ENCODE data around the gene GTF2A2.
"Not testable (repeated sequence)": the region's sequence is repeated elsewhere in the genome, so short reads cannot be mapped to it uniquely, and the experiment has no call there.

GTF2A2 gene, protein sequence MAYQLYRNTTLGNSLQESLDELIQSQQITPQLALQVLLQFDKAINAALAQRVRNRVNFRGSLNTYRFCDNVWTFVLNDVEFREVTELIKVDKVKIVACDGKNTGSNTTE

GRCh38 chr15:59656897-59657634, at the start of gene GTF2A2:
GTF2A2 (minus strand) TSS chr15:59657515; CDS start chr15:59652277, 5,238 bp downstream.
- peak; percentile 85 to 92 (median 91) for DNase-seq (ENCODE audit: low read depth in 2 of 3, low spot score in 2 of 3)

- DNase-seq (ENCODE audit: low read depth in 2 of 3, low spot score in 2 of 3), result no peak
These were observed 46.9 kb upstream of the GTF2A2 start for GRCh38 chr15:59703979-59704796.

DNA sequence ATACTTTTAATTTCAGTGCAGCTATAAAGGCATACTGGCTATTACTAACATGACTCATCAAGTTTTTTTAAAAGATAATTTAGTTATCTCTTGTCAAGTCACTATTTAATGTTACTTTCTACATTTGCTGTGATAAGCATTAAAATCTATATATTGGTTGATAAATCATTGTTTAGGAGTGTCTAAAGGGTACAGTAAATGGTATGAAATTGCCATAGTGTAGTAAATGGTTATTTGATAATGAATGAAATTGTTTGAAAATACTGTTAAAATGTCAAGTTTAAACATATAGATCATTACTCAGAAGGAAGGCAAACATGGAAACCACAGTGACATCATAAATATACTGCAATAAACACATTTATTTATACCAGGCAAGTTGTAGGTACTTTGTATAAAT, 45.0 kb upstream of the GTF2A2 start:
- DNase-seq (ENCODE audit: low read depth in 2 of 3, low spot score in 2 of 3), result no peak

DNA sequence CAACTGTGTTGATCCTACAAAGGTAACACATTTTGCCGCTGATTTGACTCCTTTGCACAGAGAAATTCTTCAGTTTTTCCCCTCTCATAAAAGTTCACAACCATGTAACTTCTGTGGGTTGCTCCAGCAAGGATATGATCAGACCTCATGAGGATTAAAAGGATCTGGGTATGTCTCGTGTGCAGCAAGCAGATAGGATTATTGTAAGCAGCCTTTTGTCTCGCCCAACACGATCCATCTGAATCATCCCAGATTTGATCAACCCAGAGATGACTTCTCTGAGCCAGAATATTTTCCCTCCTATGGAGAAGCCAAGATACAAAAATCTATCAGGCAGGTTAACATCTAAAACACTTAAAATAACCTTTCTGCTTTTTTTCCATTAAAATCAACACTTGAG, 44.6 kb upstream of the GTF2A2 start:
- DNase-seq (ENCODE audit: low read depth in 2 of 3, low spot score in 2 of 3), result no peak

- no peak for DNase-seq (ENCODE audit: low read depth in 2 of 3, low spot score in 2 of 3)
These were observed 42.6 kb upstream of the GTF2A2 start for GRCh38 chr15:59699810-59700431.

DNA sequence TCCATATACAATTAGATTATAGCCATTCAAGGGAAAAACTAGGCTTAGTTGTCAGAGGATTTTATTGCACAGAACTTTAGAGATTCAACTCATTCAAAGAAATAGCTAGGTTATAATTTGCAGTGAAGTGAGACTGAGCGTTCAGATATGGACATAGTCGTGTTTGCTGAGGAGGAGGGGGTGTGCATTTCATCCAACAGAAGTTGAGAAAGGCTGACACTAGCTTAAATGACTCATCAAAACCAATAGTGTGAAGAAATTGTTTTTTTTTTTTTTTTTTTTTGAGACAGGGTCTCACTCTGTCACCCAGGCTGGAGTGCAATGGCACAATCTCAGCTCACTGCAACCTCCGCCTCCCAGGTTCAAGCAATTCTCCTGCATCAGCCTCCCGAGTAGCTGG, 40.8 kb upstream of the GTF2A2 start:
- DNase-seq (ENCODE audit: low read depth in 2 of 3, low spot score in 2 of 3), result not testable (repeated sequence)

- no peak for DNase-seq (ENCODE audit: low read depth in 2 of 3, low spot score in 2 of 3)
These were observed 39.0 kb upstream of the GTF2A2 start for GRCh38 chr15:59696332-59696731.

GRCh38 chr15:59694779-59695178, 37.5 kb upstream of the GTF2A2 start:
- DNase-seq (ENCODE audit: low read depth in 2 of 3, low spot score in 2 of 3), result no peak

DNA sequence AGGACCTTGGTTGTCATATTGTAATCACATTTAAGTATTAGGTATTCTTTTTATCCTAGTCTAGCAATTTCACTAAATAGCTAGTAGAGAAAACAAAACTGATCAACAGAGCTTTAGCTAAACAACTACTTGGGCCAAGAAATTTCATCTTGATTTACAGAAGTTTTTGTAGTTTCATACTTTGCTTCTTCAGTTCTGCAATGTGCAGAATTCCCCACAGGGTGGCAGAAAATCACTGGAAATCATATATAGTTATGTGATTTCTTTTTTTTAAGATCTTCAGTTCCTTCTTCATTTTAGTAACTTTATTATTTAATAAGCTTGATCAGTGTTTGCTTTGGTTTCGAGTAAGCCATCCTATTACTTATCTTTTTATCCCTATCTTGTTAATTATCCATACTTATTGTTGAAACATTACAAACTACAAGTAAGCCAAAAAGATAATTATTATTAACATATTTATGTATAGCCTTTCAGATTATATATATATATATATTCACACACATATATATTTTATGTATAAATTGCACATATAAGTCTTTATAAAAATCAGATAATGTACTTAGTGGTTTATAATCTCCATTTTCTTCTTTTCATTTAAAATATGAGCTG, 34.0 kb upstream of the GTF2A2 start:
- no peak for DNase-seq (ENCODE audit: low read depth in 2 of 3, low spot score in 2 of 3)

DNA sequence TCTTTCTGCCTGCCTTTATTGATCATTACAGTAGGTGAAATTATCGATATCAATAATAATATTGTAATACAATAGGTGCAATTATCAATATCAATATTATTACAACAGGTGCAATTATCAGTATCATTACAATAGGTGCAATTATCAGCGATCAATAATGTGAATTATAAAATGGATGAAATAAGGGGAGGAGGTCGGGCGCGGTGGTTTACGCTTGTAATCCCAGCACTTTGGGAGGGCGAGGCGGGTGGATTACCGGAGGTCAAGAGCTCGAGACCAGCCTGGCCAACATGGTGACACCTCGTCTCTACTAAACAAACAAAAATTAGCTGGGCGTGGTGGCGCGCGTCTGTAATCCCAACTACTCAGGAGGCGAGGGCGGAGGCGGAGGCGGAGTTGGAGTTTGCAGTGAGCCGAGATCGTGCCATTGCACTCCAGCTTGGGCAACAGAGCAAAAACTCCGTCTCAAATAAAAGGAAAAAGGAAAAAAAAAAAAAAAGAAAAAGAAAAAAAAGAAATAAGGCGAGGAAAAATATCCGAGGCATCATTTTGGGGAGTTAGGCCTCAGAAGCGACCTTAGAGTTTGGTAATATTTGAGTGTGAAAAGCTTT, 32.4 kb upstream of the GTF2A2 start:
- peak; percentile 5 to 18 (median 17) for DNase-seq (ENCODE audit: low read depth in 2 of 3, low spot score in 2 of 3)

DNA sequence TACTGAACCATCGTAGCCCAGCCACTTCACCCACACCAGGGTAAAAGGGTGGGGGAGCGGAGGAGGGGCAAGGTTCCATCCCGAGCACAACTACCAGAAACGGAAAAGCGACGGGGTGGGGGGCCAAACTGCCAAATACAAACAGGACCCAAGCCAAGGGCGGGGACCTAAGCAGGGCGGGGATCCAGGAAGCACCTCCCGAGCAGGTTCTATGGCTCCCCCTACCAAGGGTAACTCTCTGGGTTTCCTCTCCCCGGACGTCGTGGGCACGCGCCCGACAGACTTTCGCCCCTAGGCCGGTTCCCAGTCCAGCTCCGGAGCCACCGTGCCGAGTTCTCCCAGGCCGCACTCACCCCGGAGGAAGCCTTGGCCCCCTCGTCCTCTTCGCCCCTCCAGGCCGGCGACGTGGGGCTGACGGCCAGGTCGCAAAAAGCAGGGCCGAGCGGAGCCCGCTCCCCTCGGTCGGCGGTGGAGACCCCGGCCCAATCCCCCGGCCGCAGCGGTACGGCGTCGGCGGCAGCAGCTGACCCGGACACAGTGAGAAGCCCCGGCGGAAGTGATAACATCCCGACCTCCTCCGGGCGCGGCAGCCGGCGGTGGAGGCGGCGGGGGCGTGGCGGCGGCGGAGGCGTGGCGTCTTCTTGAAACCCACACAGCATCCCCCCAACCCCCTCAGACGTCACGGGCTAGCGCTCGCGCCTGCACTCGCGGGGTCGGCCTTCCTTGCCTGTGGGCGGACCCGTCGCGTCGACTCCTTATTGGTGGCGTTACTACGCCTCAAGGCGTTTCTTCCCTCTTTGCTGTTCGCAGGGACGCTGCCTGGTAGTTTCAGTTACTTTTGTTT, 31.7 kb upstream of the GTF2A2 start, which contains the start of gene BNIP2:
Gene BNIP2, minus strand, starts transcription at position 539 of the 844 bp plus-strand sequence. CDS start 6,863 bp downstream, outside the sequence.
- peak; percentile 88 to 94 (median 90) for DNase-seq (ENCODE audit: low read depth in 2 of 3, low spot score in 2 of 3)

GRCh38 chr15:59688423-59688781, 31.1 kb upstream of the GTF2A2 start:
- DNase-seq (ENCODE audit: low read depth in 2 of 3, low spot score in 2 of 3), result no peak

DNA sequence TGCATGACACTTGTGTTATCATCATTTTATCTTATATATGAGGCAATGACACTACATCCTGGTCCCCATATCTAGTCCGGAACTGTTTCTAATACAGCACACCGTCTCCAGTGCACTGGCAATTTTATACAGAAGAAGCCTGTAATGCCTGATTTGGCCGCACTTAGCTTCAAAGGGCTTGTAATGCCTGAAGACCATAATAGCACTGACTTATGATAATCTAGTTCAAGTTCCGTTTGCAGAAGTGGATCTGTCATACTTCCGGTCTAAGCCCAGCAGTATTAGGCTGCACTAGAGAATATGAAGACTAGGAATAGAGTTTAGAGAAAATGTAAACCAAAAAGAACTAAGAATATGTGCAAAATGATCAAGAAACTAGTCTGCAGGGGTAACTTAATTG, 30.5 kb upstream of the GTF2A2 start:
- no peak for DNase-seq (ENCODE audit: low read depth in 2 of 3, low spot score in 2 of 3)

- no peak for DNase-seq (ENCODE audit: low read depth in 2 of 3, low spot score in 2 of 3)
These were observed 29.1 kb upstream of the GTF2A2 start for GRCh38 chr15:59686389-59686788.

GRCh38 chr15:59685737-59686297, 28.5 kb upstream of the GTF2A2 start:
- no peak for DNase-seq (ENCODE audit: low read depth in 2 of 3, low spot score in 2 of 3)

DNA sequence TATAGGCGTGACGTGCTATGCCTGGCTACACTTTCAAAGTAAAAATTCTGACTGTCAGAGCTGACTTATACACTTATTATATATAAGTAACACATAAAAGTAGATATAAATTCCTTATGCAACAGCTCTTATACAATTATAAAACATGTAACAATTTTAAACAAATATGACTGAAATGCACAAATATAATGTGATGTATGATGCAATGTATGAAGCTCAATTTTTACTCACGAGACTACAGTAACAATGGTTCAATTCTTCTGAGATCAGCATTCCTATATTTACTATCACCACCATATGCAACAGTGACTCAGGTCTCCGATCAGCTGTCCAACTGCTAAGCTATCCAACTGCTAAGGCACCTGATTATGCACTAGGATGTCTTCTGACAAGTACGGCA, 23.6 kb upstream of the GTF2A2 start:
- DNase-seq (ENCODE audit: low read depth in 2 of 3, low spot score in 2 of 3), result no peak

DNA sequence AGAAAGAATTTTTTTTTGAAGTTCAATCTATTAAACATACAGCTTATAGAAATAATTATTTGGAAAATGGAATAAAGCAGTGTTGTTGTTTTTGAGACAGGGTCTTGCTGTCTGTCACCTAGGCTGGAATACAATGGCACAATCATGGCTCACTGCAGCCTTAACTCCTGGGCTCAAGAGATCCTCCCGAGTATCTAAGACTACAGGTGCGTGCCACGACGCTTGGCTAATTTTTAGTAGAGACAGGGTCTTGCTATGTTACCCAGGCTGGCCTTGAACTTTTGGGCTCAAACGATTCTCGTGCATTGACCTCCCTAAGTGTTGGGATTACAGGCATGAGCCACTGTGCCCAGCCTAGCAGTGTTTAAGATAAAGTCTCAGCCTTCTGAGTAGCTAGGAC, 23.0 kb upstream of the GTF2A2 start:
- no peak for DNase-seq (ENCODE audit: low read depth in 2 of 3, low spot score in 2 of 3)

- DNase-seq (ENCODE audit: low read depth in 2 of 3, low spot score in 2 of 3), result no peak
These were observed 21.3 kb upstream of the GTF2A2 start for GRCh38 chr15:59678620-59679019.

GRCh38 chr15:59678172-59678571, 20.9 kb upstream of the GTF2A2 start:
- DNase-seq (ENCODE audit: low read depth in 2 of 3, low spot score in 2 of 3), result no peak

DNA sequence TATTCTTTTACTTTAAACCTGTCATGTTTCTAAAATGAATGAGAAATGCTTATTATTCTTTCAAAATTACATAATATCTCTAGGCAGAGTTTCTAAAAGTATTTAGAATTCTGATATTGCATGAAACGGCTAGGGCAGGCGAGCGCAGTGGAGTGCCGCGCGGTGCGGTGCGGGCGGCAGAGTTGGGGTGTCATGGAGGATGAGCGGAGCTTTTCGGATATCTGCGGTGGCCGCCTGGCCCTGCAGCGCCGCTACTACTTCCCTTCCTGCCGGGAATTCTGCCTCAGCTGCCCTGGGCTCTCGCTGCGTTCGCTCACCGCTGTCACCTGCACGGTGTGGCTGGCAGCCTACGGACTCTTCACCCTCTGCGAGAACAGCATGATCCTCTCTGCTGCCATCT, 19.2 kb upstream of the GTF2A2 start:
- no peak for DNase-seq (ENCODE audit: low read depth in 2 of 3, low spot score in 2 of 3)

Data from activated CD8-positive, alpha-beta memory T cell treated with anti-CD3 and anti-CD28 coated beads for 48 hours (primary cell).